Measurements from ENCODE around the gene PKMYT1.

- no peak for TF ChIP-seq CTCF (IDR thresholded peaks at IDR 0.05)
- TF ChIP-seq POLR2A (IDR thresholded peaks at IDR 0.05), result no peak
These were observed 47.2 kb upstream of the PKMYT1 start for GRCh38 chr16:3027489-3027795.

Data from thyroid gland (tissue), 4 donors.